HepG2 (cell line): ENCODE data around the gene TCF23. TPM values are rescaled to one million over a fixed set of nuclear protein-coding genes. Genes with fewer than 3 reads are reported as not detected.

Source experiments
- CTCF ChIP-seq: sonication (generic); formaldehyde crosslinking; IDR thresholded peaks from 2 replicates; pipeline ENCODE4 v1.5.0; 2020; ENCODE audit warnings: mild to moderate bottlenecking, missing genetic modification reagents, moderate library complexity
- FOXP1 ChIP-seq, 2 experiments: fragments of 450-650 bp in 1 of 2; IDR thresholded peaks; 2 replicates each; pipeline ENCODE4 v1.6.1; 2017 to 2018; ENCODE audit warnings: antibody characterized with exemption in 1 of 2
- GZF1 ChIP-seq: sonication (generic); formaldehyde crosslinking; IDR thresholded peaks from 2 replicates; pipeline ENCODE4 v1.5.1; 2020; ENCODE audit warnings: mild to moderate bottlenecking, missing genetic modification reagents
- HES4 ChIP-seq: sonication (generic); formaldehyde crosslinking; IDR thresholded peaks from 2 replicates; pipeline ENCODE4 v1.9.0; 2021; ENCODE audit warnings: mild to moderate bottlenecking, missing genetic modification reagents, borderline replicate concordance
- NCOR1 ChIP-seq: fragments of 200-600 bp; sonication (generic); IDR thresholded peaks from 2 replicates; pipeline ENCODE4 v1.7.0; 2017; ENCODE audit warnings: antibody characterized with exemption, low read length, borderline replicate concordance
- RNF2 ChIP-seq: fragments of 450-650 bp; conservative IDR thresholded peaks from 2 replicates; pipeline ENCODE4 v1.6.1; 2016; ENCODE audit warnings: low read depth
- SNAI1 ChIP-seq: sonication (generic); formaldehyde crosslinking; IDR thresholded peaks from 2 replicates; pipeline ENCODE4 v1.5.0; 2020; ENCODE audit warnings: mild to moderate bottlenecking, missing genetic modification reagents, borderline replicate concordance
- ZBTB42 ChIP-seq: sonication (generic); formaldehyde crosslinking; IDR thresholded peaks from 2 replicates; pipeline ENCODE4 v1.5.0; 2020; ENCODE audit warnings: mild to moderate bottlenecking, missing genetic modification reagents
- ZMYM4 ChIP-seq: sonication (generic); formaldehyde crosslinking; IDR thresholded peaks from 2 replicates; pipeline ENCODE4 v1.8.1; 2023; ENCODE audit warnings: mild to moderate bottlenecking, missing genetic modification reagents
- ZNF24 ChIP-seq: fragments of 450-650 bp; IDR thresholded peaks from 2 replicates; pipeline ENCODE4 v1.6.1; 2017; ENCODE audit warnings: antibody characterized with exemption, mild to moderate bottlenecking
- ZNF280D ChIP-seq: sonication (generic); formaldehyde crosslinking; IDR thresholded peaks from 2 replicates; pipeline ENCODE4 v1.5.1; 2020; ENCODE audit warnings: mild to moderate bottlenecking, missing genetic modification reagents
- polyA plus RNA-seq, 8 experiments: library from polyadenylated mRNA; depleted of rRNA in 3 of 8; stranded (reverse) in 7 of 8; unstranded in 1 of 8; fragments of >200 nt; fragmentation: Illumina TruSeq in 4 of 8; extraction: Trizol in 4 of 8; gene quantifications; 2 replicates each; pipeline versions ENCODE4 v1.2.1 to v1.2.3, GENCODE V29; 2011 to 2016; ENCODE audit warnings: low read depth in 4 of 8, missing spikeins in 1 of 8, mixed read lengths in 1 of 8; ENCODE audit not compliant: insufficient read depth in 1 of 8
- total RNA-seq, 5 experiments: library from RNA; depleted of rRNA; stranded (reverse); fragments of >200 nt; fragmentation: Illumina TruSeq; extraction: Trizol; gene quantifications; 2 replicates each; pipeline ENCODE4 v1.2.3, GENCODE V29; 2016; ENCODE audit warnings: low read depth in 1 of 5
- TF ChIP-seq, protein P1 (sequence below): sonication (generic); formaldehyde crosslinking; IDR thresholded peaks from 2 replicates; pipeline ENCODE4 v1.4.0; 2020; ENCODE audit warnings: missing genetic modification reagents
- TF ChIP-seq, protein P2 (sequence below): sonication (generic); formaldehyde crosslinking; IDR thresholded peaks from 2 replicates; pipeline ENCODE4 v1.5.1; 2020; ENCODE audit warnings: missing genetic modification reagents, mild to moderate bottlenecking, borderline replicate concordance
- TF ChIP-seq, protein P3 (sequence below), 2 experiments: sonication (generic) in 1 of 2; formaldehyde crosslinking in 1 of 2; IDR thresholded peaks; 2 replicates each; pipeline versions ENCODE4 v1.4.0 to v1.6.1; 2018 to 2020; ENCODE audit warnings: missing genetic modification reagents in 2 of 2, borderline replicate concordance in 1 of 2, low read depth in 1 of 2, mild to moderate bottlenecking in 1 of 2, missing biosample characterization in 1 of 2
- TF ChIP-seq, protein P4 (sequence below): sonication (generic); formaldehyde crosslinking; IDR thresholded peaks from 2 replicates; pipeline ENCODE4 v1.5.0; 2020; ENCODE audit warnings: missing genetic modification reagents, mild to moderate bottlenecking, borderline replicate concordance

The TCF23 gene
- total and polyA plus RNA-seq, 2 of the 13 experiments (the other 11 are each of a cell fraction or from before 2014, with no cell fraction given) = 0.02 to 1.4 TPM

GRCh38 chr2:27118525-27119329, 30.1 kb upstream of the TCF23 start, which contains the start of gene CGREF1 (continued):
- TF ChIP-seq, protein P1, sequence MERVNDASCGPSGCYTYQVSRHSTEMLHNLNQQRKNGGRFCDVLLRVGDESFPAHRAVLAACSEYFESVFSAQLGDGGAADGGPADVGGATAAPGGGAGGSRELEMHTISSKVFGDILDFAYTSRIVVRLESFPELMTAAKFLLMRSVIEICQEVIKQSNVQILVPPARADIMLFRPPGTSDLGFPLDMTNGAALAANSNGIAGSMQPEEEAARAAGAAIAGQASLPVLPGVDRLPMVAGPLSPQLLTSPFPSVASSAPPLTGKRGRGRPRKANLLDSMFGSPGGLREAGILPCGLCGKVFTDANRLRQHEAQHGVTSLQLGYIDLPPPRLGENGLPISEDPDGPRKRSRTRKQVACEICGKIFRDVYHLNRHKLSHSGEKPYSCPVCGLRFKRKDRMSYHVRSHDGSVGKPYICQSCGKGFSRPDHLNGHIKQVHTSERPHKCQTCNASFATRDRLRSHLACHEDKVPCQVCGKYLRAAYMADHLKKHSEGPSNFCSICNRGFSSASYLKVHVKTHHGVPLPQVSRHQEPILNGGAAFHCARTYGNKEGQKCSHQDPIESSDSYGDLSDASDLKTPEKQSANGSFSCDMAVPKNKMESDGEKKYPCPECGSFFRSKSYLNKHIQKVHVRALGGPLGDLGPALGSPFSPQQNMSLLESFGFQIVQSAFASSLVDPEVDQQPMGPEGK (CRISPR knock-in tag) = peak; percentile 7; the same call in 1 of the 2 replicates
- TF ChIP-seq FOXP1 (IDR thresholded peaks at IDR 0.05) (no peak), FOXP1 (CRISPR knock-in tag; IDR thresholded peaks at IDR 0.05) (no peak), NCOR1 (no peak), HES4 (CRISPR knock-in tag) (peak; percentile 39; the same call in 1 of the 2 replicates), CTCF (peak; percentile 33; the same call in 1 of the 2 replicates), SNAI1 (CRISPR knock-in tag) (no peak), RNF2 (peak; percentile 74), ZBTB42 (CRISPR knock-in tag) (no peak), ZNF24 (no peak), GZF1 (CRISPR knock-in tag) (no peak), ZMYM4 (CRISPR knock-in tag) (peak; percentile 39), ZNF280D (CRISPR knock-in tag) (no peak)
- TF ChIP-seq, protein P2, sequence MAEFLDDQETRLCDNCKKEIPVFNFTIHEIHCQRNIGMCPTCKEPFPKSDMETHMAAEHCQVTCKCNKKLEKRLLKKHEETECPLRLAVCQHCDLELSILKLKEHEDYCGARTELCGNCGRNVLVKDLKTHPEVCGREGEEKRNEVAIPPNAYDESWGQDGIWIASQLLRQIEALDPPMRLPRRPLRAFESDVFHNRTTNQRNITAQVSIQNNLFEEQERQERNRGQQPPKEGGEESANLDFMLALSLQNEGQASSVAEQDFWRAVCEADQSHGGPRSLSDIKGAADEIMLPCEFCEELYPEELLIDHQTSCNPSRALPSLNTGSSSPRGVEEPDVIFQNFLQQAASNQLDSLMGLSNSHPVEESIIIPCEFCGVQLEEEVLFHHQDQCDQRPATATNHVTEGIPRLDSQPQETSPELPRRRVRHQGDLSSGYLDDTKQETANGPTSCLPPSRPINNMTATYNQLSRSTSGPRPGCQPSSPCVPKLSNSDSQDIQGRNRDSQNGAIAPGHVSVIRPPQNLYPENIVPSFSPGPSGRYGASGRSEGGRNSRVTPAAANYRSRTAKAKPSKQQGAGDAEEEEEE (CRISPR knock-in tag) = no peak
- TF ChIP-seq, protein P3, sequence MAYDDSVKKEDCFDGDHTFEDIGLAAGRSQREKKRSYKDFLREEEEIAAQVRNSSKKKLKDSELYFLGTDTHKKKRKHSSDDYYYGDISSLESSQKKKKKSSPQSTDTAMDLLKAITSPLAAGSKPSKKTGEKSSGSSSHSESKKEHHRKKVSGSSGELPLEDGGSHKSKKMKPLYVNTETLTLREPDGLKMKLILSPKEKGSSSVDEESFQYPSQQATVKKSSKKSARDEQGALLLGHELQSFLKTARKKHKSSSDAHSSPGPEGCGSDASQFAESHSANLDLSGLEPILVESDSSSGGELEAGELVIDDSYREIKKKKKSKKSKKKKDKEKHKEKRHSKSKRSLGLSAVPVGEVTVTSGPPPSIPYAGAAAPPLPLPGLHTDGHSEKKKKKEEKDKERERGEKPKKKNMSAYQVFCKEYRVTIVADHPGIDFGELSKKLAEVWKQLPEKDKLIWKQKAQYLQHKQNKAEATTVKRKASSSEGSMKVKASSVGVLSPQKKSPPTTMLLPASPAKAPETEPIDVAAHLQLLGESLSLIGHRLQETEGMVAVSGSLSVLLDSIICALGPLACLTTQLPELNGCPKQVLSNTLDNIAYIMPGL (CRISPR knock-in tag; IDR thresholded peaks at IDR 0.05; ENCODE audit: borderline replicate concordance in 1 of 2, low read depth in 1 of 2) = peak; percentile 53 to 65
- TF ChIP-seq, protein P4, sequence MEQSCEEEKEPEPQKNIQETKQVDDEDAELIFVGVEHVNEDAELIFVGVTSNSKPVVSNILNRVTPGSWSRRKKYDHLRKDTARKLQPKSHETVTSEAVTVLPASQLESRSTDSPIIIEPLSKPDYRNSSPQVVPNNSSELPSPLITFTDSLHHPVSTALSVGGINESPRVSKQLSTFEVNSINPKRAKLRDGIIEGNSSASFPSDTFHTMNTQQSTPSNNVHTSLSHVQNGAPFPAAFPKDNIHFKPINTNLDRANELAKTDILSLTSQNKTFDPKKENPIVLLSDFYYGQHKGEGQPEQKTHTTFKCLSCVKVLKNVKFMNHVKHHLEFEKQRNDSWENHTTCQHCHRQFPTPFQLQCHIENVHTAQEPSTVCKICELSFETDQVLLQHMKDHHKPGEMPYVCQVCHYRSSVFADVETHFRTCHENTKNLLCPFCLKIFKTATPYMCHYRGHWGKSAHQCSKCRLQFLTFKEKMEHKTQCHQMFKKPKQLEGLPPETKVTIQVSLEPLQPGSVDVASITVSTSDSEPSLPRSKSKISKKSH = 0 out of 2 replicates have a peak, but pooled peaks have one; percentile 18
